Karpas-422 (cell line): ENCODE data around the gene MYOM3. TPM values are rescaled to one million over a fixed set of nuclear protein-coding genes. Genes with fewer than 3 reads are reported as not detected.

Source experiments
- DNase-seq: peaks from one replicate; pipeline ENCODE4 v3.0.0-alpha.2; 2015
- H2AFZ ChIP-seq: fragments of 200-600 bp; sonication (generic); 2 replicates; pipeline ENCODE4 v1.6.1; 2014; ENCODE audit warnings: antibody characterized with exemption, low read length, mixed read lengths
- H3K27ac ChIP-seq: fragments of 200-600 bp; sonication (generic); 2 replicates; pipeline ENCODE4 v1.5.1; 2014; ENCODE audit warnings: mild to moderate bottlenecking, low read length, moderate library complexity
- H3K27me3 ChIP-seq: fragments of 200-600 bp; sonication (generic); 2 replicates; pipeline ENCODE4 v1.6.1; 2014; ENCODE audit warnings: low read length, mixed read lengths
- H3K36me3 ChIP-seq: fragments of 200-600 bp; sonication (generic); 2 replicates; pipeline ENCODE4 v1.6.1; 2014; ENCODE audit warnings: low read length, mixed read lengths; ENCODE audit not compliant: insufficient read depth
- H3K4me1 ChIP-seq: fragments of 200-600 bp; sonication (generic); 2 replicates; pipeline ENCODE4 v1.6.1; 2014; ENCODE audit warnings: mild to moderate bottlenecking, low read length, mixed read lengths
- H3K4me2 ChIP-seq: fragments of 200-600 bp; sonication (generic); 2 replicates; pipeline ENCODE4 v1.6.1; 2014; ENCODE audit warnings: low read length, low read depth, mild to moderate bottlenecking; ENCODE audit not compliant: poor library complexity, severe bottlenecking
- H3K4me3 ChIP-seq: fragments of 200-600 bp; sonication (generic); 2 replicates; pipeline ENCODE4 v1.5.1; 2014; ENCODE audit warnings: mild to moderate bottlenecking, antibody characterized with exemption, low read length, mixed read lengths
- H3K79me2 ChIP-seq: fragments of 200-600 bp; sonication (generic); 2 replicates; pipeline ENCODE4 v1.6.1; 2014; ENCODE audit warnings: mild to moderate bottlenecking, low read length, mixed read lengths
- H3K9ac ChIP-seq: fragments of 200-600 bp; sonication (generic); 2 replicates; pipeline ENCODE4 v1.6.0; 2014; ENCODE audit warnings: low read length
- H3K9me2 ChIP-seq: fragments of 200-600 bp; sonication (generic), shearing (Covaris generic); replicated peaks from 2 replicates; pipeline ENCODE4 v1.6.0; 2014; ENCODE audit warnings: mild to moderate bottlenecking, low read length, moderate library complexity; ENCODE audit not compliant: insufficient read depth
- H3K9me3 ChIP-seq: fragments of 300-700, 200-600 bp; sonication (generic); 2 replicates; pipeline ENCODE4 v1.6.1; 2014; ENCODE audit warnings: low read length, mixed read lengths
- H4K20me1 ChIP-seq: fragments of 200-600 bp; sonication (generic); 2 replicates; pipeline ENCODE4 v1.6.1; 2014; ENCODE audit warnings: mild to moderate bottlenecking, antibody characterized with exemption, low read length, low read depth; ENCODE audit not compliant: insufficient read depth
- total RNA-seq: library from RNA; depleted of rRNA; stranded (reverse); fragments of >200 nt; shearing (Covaris generic); gene quantifications from 2 replicates; pipeline ENCODE4 v1.2.3, GENCODE V29; 2014; ENCODE audit warnings: low replicate concordance

Gene MYOM3
- total RNA-seq, 1 experiment from 2014 or later: not detected

DNA sequence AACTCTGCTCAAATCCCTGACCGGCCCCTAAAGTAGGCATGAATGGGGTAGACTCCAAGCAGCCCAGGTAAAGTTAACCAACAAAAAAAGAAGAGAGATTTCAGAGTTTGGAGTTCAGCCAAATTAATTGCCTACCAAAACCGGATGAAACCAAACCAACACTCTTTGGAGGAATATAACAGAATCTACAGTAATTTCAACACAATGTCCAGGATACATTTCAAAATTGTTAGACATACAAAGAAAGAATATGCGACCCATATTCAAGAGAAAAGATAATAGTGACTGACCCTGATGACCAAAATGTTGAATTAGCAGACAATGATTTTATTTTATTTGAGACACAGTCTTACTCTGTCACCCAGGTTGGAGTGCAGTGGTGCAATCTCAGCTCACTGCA, 18.4 kb upstream of the MYOM3 start:
- Histone ChIP-seq H3K9me2 (no peaks in the 10 kb centered on the region), H2AFZ (no peak overlapping the region), H4K20me1 (no peaks in the 10 kb centered on the region), H3K4me1 (no peaks in the 10 kb centered on the region), H3K4me3 (no peak overlapping the region), H3K79me2 (no peaks in the 10 kb centered on the region), H3K4me2 (no peak overlapping the region), H3K27ac (no peak overlapping the region), H3K27me3 (no peaks in the 10 kb centered on the region), H3K36me3 (no peaks in the 10 kb centered on the region), H3K9ac (no peak overlapping the region), H3K9me3 (no peaks in the 10 kb centered on the region)
- no peak for DNase-seq

DNA sequence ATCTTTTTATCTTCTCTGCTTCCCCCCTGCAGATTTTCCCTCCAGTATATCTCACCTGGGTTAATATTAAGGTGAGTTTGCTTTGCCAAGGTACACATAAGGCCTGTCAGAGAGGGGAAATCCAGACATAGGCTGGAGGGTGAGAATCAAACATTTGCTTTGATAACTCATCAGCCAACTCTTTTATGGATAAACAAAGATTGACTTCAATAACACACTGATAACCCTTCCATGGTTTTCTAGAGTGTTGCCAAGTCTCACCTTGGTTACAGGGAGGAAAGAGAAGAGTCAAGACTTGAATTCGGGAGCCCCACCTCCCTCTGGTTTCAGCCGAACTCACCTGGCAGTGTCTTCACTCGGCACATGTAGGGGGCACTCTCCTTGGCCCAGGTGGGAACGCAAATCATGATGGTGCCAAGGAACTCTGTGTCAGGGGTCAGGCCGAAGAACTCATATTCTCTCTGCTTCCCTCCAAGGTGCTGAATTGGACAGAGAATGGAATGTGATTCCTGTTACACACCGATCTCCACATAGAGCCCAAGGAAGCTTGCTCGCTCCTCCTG, 15.9 kb upstream of the MYOM3 start:
- Histone ChIP-seq H4K20me1 (no peaks in the 10 kb centered on the region), H3K4me3 (no peak overlapping the region)

GRCh38 chr1:24127134-24127800, 15.3 kb upstream of the MYOM3 start:
- Histone ChIP-seq H3K4me1 (no peaks in the 10 kb centered on the region), H3K4me3 (no peak overlapping the region), H3K9me2 (no peaks in the 10 kb centered on the region), H4K20me1 (no peaks in the 10 kb centered on the region), H3K4me2 (no peak overlapping the region), H3K79me2 (no peaks in the 10 kb centered on the region), H3K36me3 (no peaks in the 10 kb centered on the region), H3K27me3 (no peaks in the 10 kb centered on the region), H3K9ac (no peak overlapping the region), H3K27ac (no peak overlapping the region), H2AFZ (no peak overlapping the region), H3K9me3 (no peaks in the 10 kb centered on the region)
- DNase-seq: no peak

More for the DNA sequence above, 15.9 kb upstream of the MYOM3 start:
- DNase-seq: no peak
- Histone ChIP-seq H3K9ac (no peak overlapping the region), H3K9me2 (no peaks in the 10 kb centered on the region), H3K79me2 (no peaks in the 10 kb centered on the region), H3K9me3 (no peaks in the 10 kb centered on the region), H3K4me1 (no peaks in the 10 kb centered on the region), H3K36me3 (no peaks in the 10 kb centered on the region), H2AFZ (no peak overlapping the region), H3K27me3 (no peaks in the 10 kb centered on the region), H3K4me2 (no peak overlapping the region), H3K27ac (no peak overlapping the region)

- Histone ChIP-seq H3K4me2 (no peak overlapping the region), H3K79me2 (no peaks in the 10 kb centered on the region), H3K9ac (no peak overlapping the region), H3K4me3 (no peak overlapping the region), H3K4me1 (no peaks in the 10 kb centered on the region), H4K20me1 (no peaks in the 10 kb centered on the region), H3K9me2 (no peaks in the 10 kb centered on the region), H3K36me3 (no peaks in the 10 kb centered on the region), H3K27me3 (no peaks in the 10 kb centered on the region), H2AFZ (no peak overlapping the region), H3K27ac (no peak overlapping the region), H3K9me3 (no peaks in the 10 kb centered on the region)
- no peak for DNase-seq
These were observed 14.7 kb upstream of the MYOM3 start for GRCh38 chr1:24126672-24127023.

- Histone ChIP-seq H3K27me3 (no peaks in the 10 kb centered on the region), H3K4me1 (no peaks in the 10 kb centered on the region), H3K4me3 (no peak overlapping the region), H4K20me1 (no peaks in the 10 kb centered on the region), H3K36me3 (no peaks in the 10 kb centered on the region), H3K79me2 (no peaks in the 10 kb centered on the region), H3K9ac (no peak overlapping the region), H2AFZ (no peak overlapping the region), H3K9me2 (no peaks in the 10 kb centered on the region), H3K9me3 (no peaks in the 10 kb centered on the region), H3K4me2 (no peak overlapping the region), H3K27ac (no peak overlapping the region)
- no peak for DNase-seq
These were observed 14.2 kb upstream of the MYOM3 start for GRCh38 chr1:24126018-24126671.

GRCh38 chr1:24125456-24125855, 13.5 kb upstream of the MYOM3 start:
- H3K36me3 ChIP-seq: no peaks in the 10 kb centered on the region
- H3K27me3 ChIP-seq: no peaks in the 10 kb centered on the region
- H3K27ac ChIP-seq: no peak overlapping the region
- no peaks in the 10 kb centered on the region for H3K4me1 ChIP-seq
- no peak overlapping the region for H3K9ac ChIP-seq
- H3K9me2 ChIP-seq: no peaks in the 10 kb centered on the region
- DNase-seq: no peak
- H3K4me3 ChIP-seq: no peak overlapping the region
- H4K20me1 ChIP-seq: no peaks in the 10 kb centered on the region
- no peak overlapping the region for H3K4me2 ChIP-seq
- H2AFZ ChIP-seq: no peak overlapping the region
- H3K9me3 ChIP-seq: no peaks in the 10 kb centered on the region
- no peaks in the 10 kb centered on the region for H3K79me2 ChIP-seq

DNA sequence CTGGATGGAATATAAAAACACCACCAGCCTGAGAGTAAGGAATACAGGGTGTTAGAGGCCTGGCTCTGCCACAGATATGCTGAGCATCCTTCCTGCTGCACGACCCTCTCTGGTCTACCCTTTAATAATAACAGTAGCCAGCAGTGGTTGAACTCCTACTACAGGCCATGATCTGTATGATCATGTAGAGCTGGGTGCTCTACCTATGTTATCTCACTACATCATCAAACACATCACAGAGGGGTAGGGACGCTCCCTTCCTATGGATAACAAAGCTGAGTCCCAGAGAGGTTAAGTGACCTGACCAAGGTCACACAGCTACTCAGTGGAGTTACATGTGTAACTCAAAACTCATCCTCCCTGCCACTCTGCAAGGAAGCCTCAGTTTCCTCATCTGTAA, 13.0 kb upstream of the MYOM3 start:
- H3K4me3 ChIP-seq: no peak overlapping the region
- H3K4me1 ChIP-seq: no peaks in the 10 kb centered on the region
- no peaks in the 10 kb centered on the region for H3K27me3 ChIP-seq
- DNase-seq: no peak
- H3K27ac ChIP-seq: no peak overlapping the region
- no peak overlapping the region for H3K9ac ChIP-seq
- H3K79me2 ChIP-seq: no peaks in the 10 kb centered on the region
- no peak overlapping the region for H3K4me2 ChIP-seq
- no peaks in the 10 kb centered on the region for H4K20me1 ChIP-seq
- H3K9me3 ChIP-seq: no peaks in the 10 kb centered on the region
- no peaks in the 10 kb centered on the region for H3K9me2 ChIP-seq
- H2AFZ ChIP-seq: no peak overlapping the region
- H3K36me3 ChIP-seq: no peaks in the 10 kb centered on the region

DNA sequence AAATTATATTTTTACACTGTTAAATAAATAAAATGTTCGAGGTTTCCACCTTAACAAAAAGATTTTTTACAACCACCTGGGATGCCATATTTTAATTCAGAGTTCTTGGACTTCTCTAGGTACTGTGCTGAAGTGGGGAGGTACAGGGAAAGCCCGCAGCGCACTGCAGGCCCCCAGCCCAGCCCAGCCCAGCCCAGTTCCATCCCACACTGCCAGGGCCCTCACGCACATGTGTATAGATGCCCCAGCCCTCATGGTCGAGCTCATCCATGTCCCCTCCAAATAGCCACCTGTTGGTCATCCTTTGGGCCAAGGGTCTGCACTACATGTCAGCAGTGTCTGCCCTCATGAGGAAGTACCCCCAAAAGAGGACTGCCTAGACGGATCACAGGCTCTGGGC, 11.7 kb upstream of the MYOM3 start:
- Histone ChIP-seq H3K4me3 (no peak overlapping the region), H3K9me3 (no peaks in the 10 kb centered on the region), H4K20me1 (no peaks in the 10 kb centered on the region), H3K27ac (no peak overlapping the region), H3K4me1 (no peaks in the 10 kb centered on the region), H3K9me2 (no peaks in the 10 kb centered on the region), H2AFZ (no peak overlapping the region), H3K79me2 (no peaks in the 10 kb centered on the region), H3K27me3 (no peaks in the 10 kb centered on the region), H3K36me3 (no peaks in the 10 kb centered on the region), H3K9ac (no peak overlapping the region), H3K4me2 (no peak overlapping the region)
- DNase-seq: no peak
